Rectal smooth muscle tissue (tissue), 1 donor: ENCODE data around the gene PDIK1L.
A peak's percentile ranks its signal among the peaks of the same experiment; 100 is the strongest.

Source experiments
- H3K27ac ChIP-seq: one replicate; pipeline ENCODE4 v1.7.0; 2013; ENCODE audit warnings: low read depth, low read length, inconsistent platforms
- H3K27me3 ChIP-seq: one replicate; pipeline ENCODE4 v1.7.0; 2013; ENCODE audit warnings: low read length; ENCODE audit not compliant: control insufficient read depth, insufficient read depth
- H3K36me3 ChIP-seq: one replicate; pipeline ENCODE4 v1.7.0; 2013; ENCODE audit warnings: low read length; ENCODE audit not compliant: control insufficient read depth, insufficient read depth
- H3K4me1 ChIP-seq: one replicate; pipeline ENCODE4 v1.7.0; 2013; ENCODE audit warnings: low read length; ENCODE audit not compliant: control insufficient read depth, insufficient read depth
- H3K4me3 ChIP-seq: one replicate; pipeline ENCODE4 v1.7.0; 2013; ENCODE audit warnings: low read length
- H3K9ac ChIP-seq: one replicate; pipeline ENCODE4 v1.7.0; 2013; ENCODE audit warnings: low read length

Gene PDIK1L

GRCh38 chr1:26111530-26112406 lies at the start of gene PDIK1L:
PDIK1L (plus strand) TSS chr1:26111824; CDS start chr1:26114309, 2,485 bp downstream.
- H3K9ac ChIP-seq, result peak within 1 kb of the TSS; percentile 98
- H3K4me3 ChIP-seq, result peak within 1 kb of the TSS; percentile 100
- peak within 1 kb of the TSS; percentile 90 for H3K27ac ChIP-seq
- H3K4me1 ChIP-seq, result peaks cover 13% of the 10 kb centered on the region
- H3K27me3 ChIP-seq, result no peaks in the 10 kb centered on the region
- H3K36me3 ChIP-seq, result no peaks in the 10 kb centered on the region

DNA sequence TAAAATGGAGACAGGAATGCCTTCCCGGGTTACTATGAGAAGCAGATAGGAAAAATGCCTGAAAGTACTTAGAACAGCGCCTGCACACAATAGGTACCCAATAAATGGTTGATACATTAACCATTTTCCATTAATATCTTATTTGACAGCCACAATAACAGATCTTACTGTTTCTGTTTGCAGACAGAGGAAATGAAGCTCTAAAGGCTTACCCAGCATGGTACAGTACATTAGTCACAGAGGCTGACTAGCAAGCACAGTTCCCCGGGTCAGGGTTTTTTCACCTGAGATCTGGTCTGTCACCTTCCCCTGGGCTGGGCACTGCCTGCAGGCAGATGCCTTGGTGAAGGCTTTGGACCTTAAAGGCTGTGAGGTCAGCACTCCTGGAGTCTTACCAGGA lies 47.1 kb upstream of the PDIK1L start:
- Histone ChIP-seq H3K27me3 (no peaks in the 10 kb centered on the region), H3K27ac (no peak overlapping the region), H3K4me1 (no peaks in the 10 kb centered on the region), H3K36me3 (no peaks in the 10 kb centered on the region), H3K9ac (no peak overlapping the region), H3K4me3 (no peak overlapping the region)

DNA sequence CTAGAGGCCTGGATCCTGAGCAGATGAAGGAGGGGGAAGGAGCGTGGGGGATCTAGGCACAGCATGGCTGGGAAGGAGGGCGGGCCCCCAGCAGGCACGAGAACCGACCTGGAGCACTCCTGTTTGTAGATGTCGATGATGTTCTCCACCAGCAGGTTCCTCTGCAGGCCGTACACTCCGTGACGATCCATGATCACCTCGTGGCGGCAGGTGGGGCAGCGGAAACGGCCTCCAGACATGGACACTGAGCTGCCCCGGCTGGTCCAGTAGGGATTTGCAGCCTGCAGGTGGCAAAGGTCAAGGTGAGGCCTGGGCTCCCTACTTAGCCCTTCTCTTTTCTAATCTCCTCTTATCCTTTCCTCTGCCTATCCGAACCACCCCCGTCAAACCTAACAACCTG lies 45.5 kb upstream of the PDIK1L start:
- H3K27me3 ChIP-seq, result no peaks in the 10 kb centered on the region
- H3K4me3 ChIP-seq, result no peak overlapping the region
- no peak overlapping the region for H3K27ac ChIP-seq
- no peaks in the 10 kb centered on the region for H3K36me3 ChIP-seq
- H3K4me1 ChIP-seq, result no peaks in the 10 kb centered on the region
- no peak overlapping the region for H3K9ac ChIP-seq

GRCh38 chr1:26066857-26067256 lies 44.8 kb upstream of the PDIK1L start:
- H3K27ac ChIP-seq, result no peak overlapping the region
- H3K4me3 ChIP-seq, result no peak overlapping the region
- no peaks in the 10 kb centered on the region for H3K36me3 ChIP-seq
- H3K4me1 ChIP-seq, result no peaks in the 10 kb centered on the region
- H3K9ac ChIP-seq, result no peak overlapping the region
- H3K27me3 ChIP-seq, result no peaks in the 10 kb centered on the region

DNA sequence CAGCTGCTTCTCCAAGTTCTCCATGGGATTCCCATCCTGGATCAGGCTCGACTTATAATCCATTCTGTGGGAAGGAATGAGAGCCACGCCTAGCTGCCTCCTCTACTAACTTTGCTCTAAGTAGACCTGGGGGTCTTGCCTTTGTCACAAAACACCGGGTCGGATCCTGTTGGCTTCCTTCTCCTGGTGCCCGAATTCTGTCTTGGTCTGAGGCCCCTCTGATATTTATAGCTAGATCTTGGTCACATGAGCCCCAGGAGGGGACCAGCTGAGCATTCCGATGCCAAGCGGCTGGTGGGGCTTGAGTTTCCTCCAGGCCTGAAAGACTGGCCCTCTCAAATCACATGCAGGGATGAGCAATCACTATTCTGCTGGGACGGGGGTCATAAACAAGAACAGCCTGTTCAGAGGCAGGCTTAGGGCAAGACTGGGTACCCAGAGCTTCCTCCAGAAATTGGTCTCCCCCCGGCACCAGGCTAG lies 44.2 kb upstream of the PDIK1L start, which contains the start of gene TRIM63:
TSS of gene TRIM63 (minus strand) at position 199 of the 480 bp plus-strand sequence. CDS start at position 63, 136 bp downstream.
- Histone ChIP-seq H3K27me3 (no peaks in the 10 kb centered on the region), H3K4me3 (no peak within 1 kb of the TSS), H3K4me1 (no peaks in the 10 kb centered on the region), H3K9ac (no peak within 1 kb of the TSS), H3K27ac (no peak within 1 kb of the TSS), H3K36me3 (no peaks in the 10 kb centered on the region)

- H3K4me1 ChIP-seq, result no peaks in the 10 kb centered on the region
- H3K27me3 ChIP-seq, result no peaks in the 10 kb centered on the region
- H3K27ac ChIP-seq, result no peak overlapping the region
- no peak overlapping the region for H3K4me3 ChIP-seq
- no peak overlapping the region for H3K9ac ChIP-seq
- H3K36me3 ChIP-seq, result no peaks in the 10 kb centered on the region
Observed at GRCh38 chr1:26069941-26070295, 41.7 kb upstream of the PDIK1L start.

GRCh38 chr1:26070296-26070962 lies 41.2 kb upstream of the PDIK1L start:
- H3K36me3 ChIP-seq, result no peaks in the 10 kb centered on the region
- H3K4me3 ChIP-seq, result no peak overlapping the region
- H3K4me1 ChIP-seq, result no peaks in the 10 kb centered on the region
- H3K27me3 ChIP-seq, result no peaks in the 10 kb centered on the region
- no peak overlapping the region for H3K27ac ChIP-seq
- H3K9ac ChIP-seq, result no peak overlapping the region

GRCh38 chr1:26070963-26071342 lies 40.7 kb upstream of the PDIK1L start:
- H3K4me3 ChIP-seq, result no peak overlapping the region
- H3K9ac ChIP-seq, result no peak overlapping the region
- no peak overlapping the region for H3K27ac ChIP-seq
- H3K36me3 ChIP-seq, result no peaks in the 10 kb centered on the region
- H3K4me1 ChIP-seq, result no peaks in the 10 kb centered on the region
- H3K27me3 ChIP-seq, result no peaks in the 10 kb centered on the region

- Histone ChIP-seq H3K27me3 (no peaks in the 10 kb centered on the region), H3K4me3 (no peak overlapping the region), H3K36me3 (no peaks in the 10 kb centered on the region), H3K27ac (no peak overlapping the region), H3K9ac (no peak overlapping the region), H3K4me1 (no peaks in the 10 kb centered on the region)
Observed at GRCh38 chr1:26072305-26072704, 39.3 kb upstream of the PDIK1L start.

GRCh38 chr1:26075421-26076144 lies 36.0 kb upstream of the PDIK1L start:
- Histone ChIP-seq H3K9ac (no peak overlapping the region), H3K4me1 (no peaks in the 10 kb centered on the region), H3K36me3 (no peaks in the 10 kb centered on the region), H3K27ac (no peak overlapping the region), H3K27me3 (no peaks in the 10 kb centered on the region), H3K4me3 (no peak overlapping the region)

DNA sequence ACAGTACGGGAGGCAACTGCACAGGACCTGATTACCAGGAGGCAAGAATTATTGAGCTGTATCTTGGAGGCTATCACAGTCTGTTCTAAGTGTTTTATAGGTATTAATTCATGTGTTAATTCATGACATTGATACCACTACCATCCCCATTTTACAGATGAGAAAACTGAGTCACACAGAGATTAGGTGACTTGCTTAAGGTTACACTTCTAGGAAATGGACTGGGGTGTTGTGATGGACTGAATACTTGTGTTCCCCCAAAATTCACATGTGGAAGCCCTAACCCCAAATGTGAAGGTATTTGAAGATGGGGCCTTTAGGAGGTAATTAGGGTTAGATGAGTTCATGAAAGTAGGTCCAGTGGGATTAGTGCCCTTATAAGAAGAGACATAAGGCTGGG lies 34.1 kb upstream of the PDIK1L start:
- no peaks in the 10 kb centered on the region for H3K4me1 ChIP-seq
- no peaks in the 10 kb centered on the region for H3K36me3 ChIP-seq
- no peak overlapping the region for H3K4me3 ChIP-seq
- no peak overlapping the region for H3K27ac ChIP-seq
- no peaks in the 10 kb centered on the region for H3K27me3 ChIP-seq
- no peak overlapping the region for H3K9ac ChIP-seq
